KBM-7 (cell line): ENCODE measurements around the gene ARL4A.
"Not testable (repeated sequence)": the region's sequence is repeated elsewhere in the genome, so short reads cannot be mapped to it uniquely, and the experiment has no call there.

Experiments used
- DNase-seq: peaks from one replicate; pipeline ENCODE4 v3.0.0-alpha.2; 2015
- in situ Hi-C: fragments of 300-500 bp; cut with MboI; formaldehyde crosslinking; loops from 2 replicates; pipeline ENCODE4 v1.14.3; 2020; ENCODE audit warnings: low sequenced_read_pairs, low pct_unique_long_range_greater_than_20kb, mixed read lengths

ARL4A gene

GRCh38 chr7:12691388-12691787 lies 4.0 kb downstream of the ARL4A start:
- in situ Hi-C loops = loop anchor here (25.0 kb wide), 1 partner anchor 421 kb away; no protein-coding TSS in a partner anchor
- not testable (repeated sequence) for DNase-seq

- in situ Hi-C loops = loop anchor here (25.0 kb wide), 1 partner anchor 420 kb away; no protein-coding TSS in a partner anchor
- DNase-seq = no peak
Measured at GRCh38 chr7:12692035-12692434, 4.6 kb downstream of the ARL4A start.

GRCh38 chr7:12692479-12693259 lies 5.2 kb downstream of the ARL4A start:
- DNase-seq = no peak
- in situ Hi-C loops = loop anchor here (25.0 kb wide), 1 partner anchor 420 kb away; no protein-coding TSS in a partner anchor

GRCh38 chr7:12694817-12695216 lies 7.4 kb downstream of the ARL4A start:
- no peak for DNase-seq
- in situ Hi-C loops = loop anchor here (25.0 kb wide), 1 partner anchor 417 kb away; no protein-coding TSS in a partner anchor

- no peak for DNase-seq
- in situ Hi-C loops = loop anchor here (25.0 kb wide), 1 partner anchor 416 kb away; no protein-coding TSS in a partner anchor
Measured at GRCh38 chr7:12695965-12696364, 8.5 kb downstream of the ARL4A start.

- DNase-seq = no peak
- in situ Hi-C loops = loop anchor here (25.0 kb wide), 1 partner anchor 413 kb away; no protein-coding TSS in a partner anchor
Measured at GRCh38 chr7:12699299-12699698, 11.9 kb downstream of the ARL4A start.

GRCh38 chr7:12701433-12701832 lies 14.0 kb downstream of the ARL4A start:
- in situ Hi-C loops = no loop called here
- no peak for DNase-seq

GRCh38 chr7:12703881-12704280 lies 16.4 kb downstream of the ARL4A start:
- in situ Hi-C loops = no loop called here
- DNase-seq = no peak

- in situ Hi-C loops = no loop called here
- DNase-seq = no peak
Measured at GRCh38 chr7:12705878-12706277, 18.4 kb downstream of the ARL4A start.

GRCh38 chr7:12706900-12707536 lies 19.6 kb downstream of the ARL4A start:
- in situ Hi-C loops = no loop called here
- DNase-seq = no peak

- in situ Hi-C loops = no loop called here
Measured at GRCh38 chr7:12708314-12708713, 20.9 kb downstream of the ARL4A start.

GRCh38 chr7:12709726-12710502 lies 22.5 kb downstream of the ARL4A start:
- in situ Hi-C loops = no loop called here
- no peak for DNase-seq

More at GRCh38 chr7:12708314-12708713, 20.9 kb downstream of the ARL4A start:
- DNase-seq = no peak

- in situ Hi-C loops = no loop called here
- DNase-seq = no peak
Measured at GRCh38 chr7:12711124-12711523, 23.7 kb downstream of the ARL4A start.

- in situ Hi-C loops = no loop called here
- DNase-seq = no peak
Measured at GRCh38 chr7:12712236-12712635, 24.8 kb downstream of the ARL4A start.

- no peak for DNase-seq
- in situ Hi-C loops = no loop called here
Measured at GRCh38 chr7:12713625-12714378, 26.4 kb downstream of the ARL4A start.

- in situ Hi-C loops = no loop called here
- no peak for DNase-seq
Measured at GRCh38 chr7:12714379-12714737, 26.9 kb downstream of the ARL4A start.

- in situ Hi-C loops = no loop called here
- DNase-seq = peak; percentile 90
Measured at GRCh38 chr7:12715372-12716133, 28.1 kb downstream of the ARL4A start.

GRCh38 chr7:12716134-12716681 lies 28.8 kb downstream of the ARL4A start:
- in situ Hi-C loops = no loop called here
- no peak for DNase-seq
